A673 (cell line): Measurements from ENCODE around the gene NCOR1. TPM values are rescaled to one million over a fixed set of nuclear protein-coding genes. Genes with fewer than 3 reads are reported as not detected.

ENCODE experiments used
- BruUV-seq: library from RNA; stranded (reverse); fragments of 400-500 nt; replicated peaks from 2 replicates; lab custom pipeline; 2021; lab: Mats Ljungman, UMichigan
- CTCF ChIA-PET: fragments of 300-600 bp; sonication (Branson Sonifier 250); formaldehyde crosslinking; loops from one replicate; lab custom pipeline; 2022; ENCODE audit warnings: antibody characterized with exemption; lab: Charles Lee
- POLR2A ChIA-PET: fragments of 300-600 bp; sonication (Branson Sonifier 250); formaldehyde crosslinking; loops from one replicate; lab custom pipeline; 2022; ENCODE audit warnings: antibody characterized with exemption; ENCODE audit not compliant: low non-redundant PET; lab: Charles Lee
- DNase-seq: peaks from one replicate; pipeline ENCODE4 v3.0.0-alpha.2; 2015; ENCODE audit warnings: low spot score
- H3K27ac ChIP-seq: fragments of 200-600 bp; sonication (generic); 2 replicates; pipeline ENCODE4 v1.5.1; 2016; ENCODE audit warnings: mixed run types, low read depth, mild to moderate bottlenecking, mixed read lengths, antibody characterized with exemption, low read length; ENCODE audit not compliant: poor library complexity, severe bottlenecking
- H3K27me3 ChIP-seq: fragments of 200-600 bp; sonication (generic); replicated peaks from 2 replicates; pipeline ENCODE4 v1.6.1; 2017; ENCODE audit warnings: mixed run types, low read depth, mild to moderate bottlenecking, mixed read lengths, antibody characterized with exemption, low read length; ENCODE audit not compliant: insufficient read depth, poor library complexity
- H3K36me3 ChIP-seq: fragments of 200-600 bp; sonication (generic); 2 replicates; pipeline ENCODE4 v1.6.1; 2016; ENCODE audit warnings: mixed run types, mild to moderate bottlenecking, mixed read lengths, antibody characterized with exemption, low read length; ENCODE audit not compliant: insufficient read depth, poor library complexity, severe bottlenecking
- H3K4me1 ChIP-seq: fragments of 200-600 bp; sonication (generic); 2 replicates; pipeline ENCODE4 v1.6.1; 2017; ENCODE audit warnings: mixed run types, mild to moderate bottlenecking, mixed read lengths, antibody characterized with exemption, low read length; ENCODE audit not compliant: insufficient read depth, poor library complexity, severe bottlenecking
- H3K4me3 ChIP-seq: fragments of 200-600 bp; sonication (generic); 2 replicates; pipeline ENCODE4 v1.5.1; 2016; ENCODE audit warnings: low read depth, mixed run types, mild to moderate bottlenecking, mixed read lengths, low read length; ENCODE audit not compliant: poor library complexity, severe bottlenecking
- H3K9me3 ChIP-seq: fragments of 200-600 bp; sonication (generic); 2 replicates; pipeline ENCODE4 v1.6.1; 2016; ENCODE audit warnings: mixed run types, low read depth, mild to moderate bottlenecking, mixed read lengths, antibody characterized with exemption, low read length; ENCODE audit not compliant: poor library complexity, severe bottlenecking
- EZH2 ChIP-seq: fragments of 200-600 bp; sonication (generic); IDR thresholded peaks from 2 replicates; pipeline ENCODE4 v1.6.1; 2017; ENCODE audit warnings: borderline replicate concordance, low read depth, mild to moderate bottlenecking, mixed read lengths, antibody characterized with exemption, low read length; ENCODE audit not compliant: poor library complexity, severe bottlenecking
- intact Hi-C: fragments of 100-400 bp; cut with micrococcal nuclease; formaldehyde crosslinking; loops from one replicate; pipeline ENCODE4 v1.10.0; 2022; ENCODE audit not compliant: unreplicated experiment
- total RNA-seq: library from RNA; stranded (reverse); gene quantifications from 2 replicates; pipeline ENCODE4 v1.2.3, GENCODE V29; 2021
- TF ChIP-seq, protein P1 (sequence below): fragments of 300-800, 200-600 bp; sonication (generic); conservative IDR thresholded peaks from 2 replicates; pipeline ENCODE4 v1.5.1; 2017; ENCODE audit warnings: low read depth, mild to moderate bottlenecking, antibody characterized with exemption, low read length, moderate library complexity, mixed read lengths

Gene NCOR1
- total RNA-seq, 1 experiment from 2014 or later, result 150 TPM

DNA sequence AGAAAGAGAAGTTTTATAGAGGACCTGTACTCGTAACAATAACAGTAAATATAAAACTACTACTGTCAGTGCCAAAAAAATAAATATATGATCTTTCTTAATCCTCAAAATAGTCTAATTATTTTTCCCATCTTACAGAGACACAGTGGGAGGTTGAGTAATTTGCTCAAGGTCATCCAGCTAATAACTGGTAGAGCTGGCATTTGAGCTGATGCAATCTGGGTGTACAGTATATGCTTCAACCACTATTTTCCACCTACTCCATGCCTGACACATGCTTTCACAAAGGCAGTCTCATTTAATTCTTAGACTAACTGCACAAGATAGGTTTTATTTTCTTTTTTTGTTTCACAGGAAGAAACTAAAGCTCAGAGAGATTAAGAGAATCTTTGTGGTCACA lies 35.3 kb upstream of the NCOR1 start:
- TF ChIP-seq EZH2, result no peak
- TF ChIP-seq, protein P1, sequence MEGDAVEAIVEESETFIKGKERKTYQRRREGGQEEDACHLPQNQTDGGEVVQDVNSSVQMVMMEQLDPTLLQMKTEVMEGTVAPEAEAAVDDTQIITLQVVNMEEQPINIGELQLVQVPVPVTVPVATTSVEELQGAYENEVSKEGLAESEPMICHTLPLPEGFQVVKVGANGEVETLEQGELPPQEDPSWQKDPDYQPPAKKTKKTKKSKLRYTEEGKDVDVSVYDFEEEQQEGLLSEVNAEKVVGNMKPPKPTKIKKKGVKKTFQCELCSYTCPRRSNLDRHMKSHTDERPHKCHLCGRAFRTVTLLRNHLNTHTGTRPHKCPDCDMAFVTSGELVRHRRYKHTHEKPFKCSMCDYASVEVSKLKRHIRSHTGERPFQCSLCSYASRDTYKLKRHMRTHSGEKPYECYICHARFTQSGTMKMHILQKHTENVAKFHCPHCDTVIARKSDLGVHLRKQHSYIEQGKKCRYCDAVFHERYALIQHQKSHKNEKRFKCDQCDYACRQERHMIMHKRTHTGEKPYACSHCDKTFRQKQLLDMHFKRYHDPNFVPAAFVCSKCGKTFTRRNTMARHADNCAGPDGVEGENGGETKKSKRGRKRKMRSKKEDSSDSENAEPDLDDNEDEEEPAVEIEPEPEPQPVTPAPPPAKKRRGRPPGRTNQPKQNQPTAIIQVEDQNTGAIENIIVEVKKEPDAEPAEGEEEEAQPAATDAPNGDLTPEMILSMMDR, result no peak
- no peaks in the 10 kb centered on the region for H3K27me3 ChIP-seq
- ChIA-PET CTCF (no interaction called here), POLR2A (no interaction called here)
- BruUV-seq, result no TSS peak
- H3K36me3 ChIP-seq, result no peaks in the 10 kb centered on the region
- H3K27ac ChIP-seq, result peak overlapping the region; percentile 60
- intact Hi-C loops, result no loop called here
- peaks cover 8% of the 10 kb centered on the region for H3K4me1 ChIP-seq
- H3K4me3 ChIP-seq, result no peak overlapping the region
- no peaks in the 10 kb centered on the region for H3K9me3 ChIP-seq
- peak; percentile 11 for DNase-seq

DNA sequence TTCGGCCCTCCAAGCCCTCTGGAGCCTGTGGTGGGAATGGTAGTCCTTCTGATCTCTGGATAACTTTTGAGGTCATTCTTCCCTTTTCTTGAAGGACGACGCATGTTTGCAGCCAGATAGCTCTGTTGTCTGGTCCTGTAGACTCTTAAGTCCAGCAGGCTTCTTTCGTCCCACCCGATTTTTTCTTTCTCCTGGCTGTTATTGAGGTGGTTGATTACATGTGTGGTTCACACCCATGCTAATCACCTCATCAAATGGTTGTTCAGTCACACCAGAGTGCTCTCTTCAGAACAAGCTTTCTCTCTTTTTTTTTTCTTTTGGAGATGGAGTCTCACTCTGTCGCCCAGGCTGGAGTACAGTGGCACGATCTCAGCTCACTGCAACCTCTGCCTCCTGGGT lies 32.3 kb upstream of the NCOR1 start:
- Histone ChIP-seq H3K36me3 (no peaks in the 10 kb centered on the region), H3K9me3 (no peaks in the 10 kb centered on the region), H3K27me3 (no peaks in the 10 kb centered on the region), H3K4me1 (peaks cover 8% of the 10 kb centered on the region), H3K4me3 (no peak overlapping the region), H3K27ac (no peak overlapping the region)
- DNase-seq, result no peak
- TF ChIP-seq EZH2, result no peak
- TF ChIP-seq, protein P1, result no peak
- BruUV-seq, result no TSS peak
- intact Hi-C loops, result no loop called here
- ChIA-PET CTCF (no interaction called here), POLR2A (no interaction called here)

DNA sequence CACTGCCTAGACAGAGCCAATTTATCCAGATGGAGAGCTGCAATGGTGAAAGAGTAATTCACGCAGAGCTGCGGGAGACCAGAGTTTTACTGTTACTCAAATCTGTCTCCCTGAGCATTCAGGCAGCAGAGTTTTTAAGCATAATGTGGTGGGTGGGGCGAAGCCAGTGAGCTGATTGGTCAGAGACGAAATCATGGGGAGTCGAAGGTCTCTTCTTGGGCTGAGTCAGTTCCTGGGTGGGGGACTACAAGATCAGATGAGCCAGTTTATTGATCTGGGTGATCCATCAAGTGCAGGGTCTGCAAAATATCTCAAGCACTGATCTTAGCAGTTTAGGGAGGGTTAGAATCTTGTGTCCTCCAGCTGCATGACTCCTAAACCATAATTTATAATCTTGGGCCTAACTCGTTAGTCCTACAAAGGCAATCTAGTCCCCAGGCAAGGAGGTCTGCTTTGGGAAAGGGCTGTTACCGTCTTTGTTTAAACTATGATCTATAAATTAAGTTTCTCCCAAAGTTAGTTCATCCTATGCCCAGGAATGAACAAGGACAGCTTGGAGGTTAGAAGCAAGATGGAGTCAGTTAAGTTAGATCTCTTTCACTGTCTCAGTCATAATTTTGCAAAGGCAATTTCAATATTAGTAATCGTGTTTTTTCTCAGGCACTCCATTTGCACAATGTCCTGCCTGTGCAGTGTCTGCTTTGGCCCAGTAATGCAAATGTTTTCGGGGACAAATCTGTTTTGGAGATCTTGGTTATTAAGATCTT lies 28.6 kb upstream of the NCOR1 start:
- POLR2A ChIA-PET, result no interaction called here
- Histone ChIP-seq H3K36me3 (no peaks in the 10 kb centered on the region), H3K9me3 (no peaks in the 10 kb centered on the region), H3K4me1 (no peaks in the 10 kb centered on the region), H3K4me3 (no peak overlapping the region), H3K27me3 (no peaks in the 10 kb centered on the region), H3K27ac (peak overlapping the region; percentile 44)
- intact Hi-C loops, result no loop called here
- peak; percentile 24 for DNase-seq
- BruUV-seq, result no TSS peak
- TF ChIP-seq, protein P1, result no peak
- TF ChIP-seq EZH2, result no peak
- CTCF ChIA-PET, result interaction anchor here (0.6 kb wide), 1 partner anchor 17 kb away, joined by 5 read pairs; no protein-coding TSS in a partner anchor
